H1 (cell line): ENCODE measurements around the gene TSSK6. TPM values are rescaled to one million over a fixed set of nuclear protein-coding genes. Genes with fewer than 3 reads are reported as not detected.

Experiments used
- CTCF ChIA-PET: fragments of 300-600 bp; sonication (Branson Sonifier 250); formaldehyde crosslinking; loops from one replicate; lab custom pipeline; 2021; ENCODE audit not compliant: partially characterized antibody; lab: Charles Lee
- POLR2A ChIA-PET: fragments of 300-600 bp; sonication (Branson Sonifier 250); formaldehyde crosslinking; loops from one replicate; lab custom pipeline; 2021; ENCODE audit warnings: inconsistent platforms; ENCODE audit not compliant: partially characterized antibody; lab: Charles Lee
- DNase-seq, 2 experiments: peaks; one replicate each; pipeline versions ENCODE4 v3.0.0 to v3.0.0-alpha.2; 2010 to 2022; ENCODE audit warnings: low spot score in 2 of 2, low read depth in 1 of 2, mixed read lengths in 1 of 2
- FAIRE-seq: peaks from 2 replicates; lab custom pipeline; 2011; peaks lifted over from hg19 to GRCh38; lab: Jason Lieb, UNC
- H2AFZ ChIP-seq: 2 replicates; pipeline ENCODE4 v1.8.1; 2012; ENCODE audit warnings: low read length, inconsistent platforms
- H2AK5ac ChIP-seq: 2 replicates; pipeline ENCODE4 v1.6.1; 2013; ENCODE audit warnings: low read depth, low read length
- H2BK120ac ChIP-seq: replicated peaks from 2 replicates; pipeline ENCODE3; 2013; ENCODE audit warnings: low read depth, low read length, inconsistent platforms
- H2BK12ac ChIP-seq: 2 replicates; pipeline ENCODE4 v1.6.1; 2013; ENCODE audit warnings: low read depth, low read length
- H2BK15ac ChIP-seq: 2 replicates; pipeline ENCODE4 v1.6.1; 2013; ENCODE audit warnings: low read length
- H2BK20ac ChIP-seq: 2 replicates; pipeline ENCODE4 v1.6.1; 2013; ENCODE audit warnings: low read length
- H2BK5ac ChIP-seq: 2 replicates; pipeline ENCODE4 v1.6.1; 2013; ENCODE audit warnings: low read depth, low read length
- H3K14ac ChIP-seq: 2 replicates; pipeline ENCODE4 v1.6.1; 2013; ENCODE audit warnings: inconsistent platforms; ENCODE audit not compliant: insufficient read length
- H3K18ac ChIP-seq: 2 replicates; pipeline ENCODE4 v1.6.1; 2013; ENCODE audit warnings: low read length; ENCODE audit errors: extremely low read depth
- H3K23ac ChIP-seq: 2 replicates; pipeline ENCODE4 v1.6.1; 2013; ENCODE audit warnings: inconsistent platforms; ENCODE audit not compliant: insufficient read length
- H3K23me2 ChIP-seq: 2 replicates; pipeline ENCODE4 v1.6.1; 2013; ENCODE audit warnings: low read depth, low read length
- H3K27ac ChIP-seq: 2 replicates; pipeline ENCODE4 v1.6.1; 2011; ENCODE audit warnings: low read depth, low read length, inconsistent platforms
- H3K27me3 ChIP-seq, 4 experiments: replicated peaks in 1 of 4; 1 replicate in 1 of 4; 2 replicates in 3 of 4; pipeline versions ENCODE4 v1.6.1 to v1.8.1; 2011 to 2013; ENCODE audit warnings: low read length in 3 of 4, mild to moderate bottlenecking in 3 of 4, inconsistent platforms in 2 of 4, mixed read lengths in 2 of 4, moderate library complexity in 1 of 4; ENCODE audit not compliant: control insufficient read depth in 3 of 4, insufficient read depth in 3 of 4; ENCODE audit errors: extremely low read depth in 1 of 4
- H3K36me3 ChIP-seq, 4 experiments: 2 replicates each; pipeline versions ENCODE4 v1.6.1 to v1.8.1; 2011 to 2013; ENCODE audit warnings: mild to moderate bottlenecking in 4 of 4, low read length in 3 of 4, moderate library complexity in 2 of 4, control low read depth in 1 of 4, inconsistent platforms in 1 of 4; ENCODE audit not compliant: insufficient read depth in 4 of 4, control insufficient read depth in 2 of 4
- H3K4ac ChIP-seq: replicated peaks from 2 replicates; pipeline ENCODE3; 2013; ENCODE audit warnings: low read length, low read depth, mixed read lengths, inconsistent platforms; ENCODE audit not compliant: insufficient read length
- H3K4me1 ChIP-seq, 4 experiments: replicated peaks in 1 of 4; 1 replicate in 1 of 4; 2 replicates in 3 of 4; pipeline versions ENCODE4 v1.6.1 to v1.8.1; 2011 to 2013; ENCODE audit warnings: low read length in 3 of 4, inconsistent platforms in 2 of 4, mixed read lengths in 1 of 4; ENCODE audit not compliant: insufficient read depth in 4 of 4, control insufficient read depth in 3 of 4
- H3K4me2 ChIP-seq, 2 experiments: 2 replicates each; pipeline versions ENCODE4 v1.6.1 to v1.8.1; 2011 to 2013; ENCODE audit warnings: low read depth in 2 of 2, low read length in 2 of 2, control low read depth in 1 of 2, inconsistent platforms in 1 of 2, mild to moderate bottlenecking in 1 of 2; ENCODE audit not compliant: insufficient read depth in 1 of 2
- H3K4me3 ChIP-seq, 4 experiments: fragments of 200-600, 300-600 bp in 1 of 4; sonication (generic), shearing (Covaris generic), sonication (Bioruptor Twin) in 1 of 4; 2 replicates each; pipeline versions ENCODE4 v1.5.1 to v1.8.1; 2011 to 2016; ENCODE audit warnings: low read length in 4 of 4, low read depth in 3 of 4, control low read depth in 2 of 4, inconsistent platforms in 2 of 4, mild to moderate bottlenecking in 2 of 4, mixed read lengths in 1 of 4, moderate library complexity in 1 of 4; ENCODE audit not compliant: insufficient read depth in 2 of 4; ENCODE audit errors: extremely low read depth in 1 of 4
- H3K56ac ChIP-seq: replicated peaks from 2 replicates; pipeline ENCODE3; 2013; ENCODE audit warnings: low read depth, mild to moderate bottlenecking, mixed read lengths, low read length, inconsistent platforms; ENCODE audit not compliant: insufficient read length
- H3K79me1 ChIP-seq: 2 replicates; pipeline ENCODE4 v1.6.1; 2013; ENCODE audit warnings: low read depth, low read length, control low read depth
- H3K79me2 ChIP-seq, 2 experiments: 2 replicates each; pipeline versions ENCODE4 v1.6.1 to v1.8.1; 2012 to 2013; ENCODE audit warnings: low read length in 2 of 2, mild to moderate bottlenecking in 2 of 2, inconsistent platforms in 1 of 2; ENCODE audit not compliant: insufficient read depth in 2 of 2, control insufficient read depth in 1 of 2
- H3K9ac ChIP-seq, 4 experiments: replicated peaks in 1 of 4; 1 replicate in 1 of 4; 2 replicates in 3 of 4; pipeline versions ENCODE4 v1.6.1 to v1.8.1; 2011 to 2013; ENCODE audit warnings: low read depth in 3 of 4, low read length in 3 of 4, control low read depth in 2 of 4, mild to moderate bottlenecking in 2 of 4, moderate library complexity in 2 of 4, inconsistent platforms in 1 of 4; ENCODE audit errors: extremely low read depth in 1 of 4
- H3K9me3 ChIP-seq, 2 experiments: 2 replicates each; pipeline versions ENCODE4 v1.6.1 to v1.8.1; 2012 to 2013; ENCODE audit warnings: mild to moderate bottlenecking in 2 of 2, moderate library complexity in 2 of 2, control low read depth in 1 of 2, inconsistent platforms in 1 of 2, low read depth in 1 of 2, low read length in 1 of 2, mixed read lengths in 1 of 2; ENCODE audit not compliant: insufficient read depth in 2 of 2
- H4K20me1 ChIP-seq, 2 experiments: replicated peaks in 1 of 2; 2 replicates each; pipeline versions ENCODE3 to v1.8.1; 2011 to 2013; ENCODE audit warnings: inconsistent platforms in 2 of 2, low read length in 2 of 2, mild to moderate bottlenecking in 1 of 2; ENCODE audit not compliant: insufficient read depth in 2 of 2, control insufficient read depth in 1 of 2
- H4K5ac ChIP-seq: 2 replicates; pipeline ENCODE4 v1.6.1; 2013; ENCODE audit warnings: low read length, low read depth, mixed read lengths, inconsistent platforms; ENCODE audit not compliant: insufficient read length
- H4K8ac ChIP-seq: 2 replicates; pipeline ENCODE4 v1.8.0; 2013; ENCODE audit warnings: mild to moderate bottlenecking, moderate library complexity, low read length, inconsistent platforms; ENCODE audit not compliant: insufficient read depth; ENCODE audit errors: extremely low read depth
- H4K91ac ChIP-seq: replicated peaks from 2 replicates; pipeline ENCODE3; 2013; ENCODE audit warnings: low read length, mixed read lengths, inconsistent platforms; ENCODE audit not compliant: insufficient read length
- ATF2 ChIP-seq: IDR thresholded peaks from 2 replicates; pipeline ENCODE4 v1.6.1; 2012; ENCODE audit warnings: low read length, inconsistent platforms
- CHD1 ChIP-seq: IDR thresholded peaks from 2 replicates; pipeline ENCODE4 v1.6.1; 2012; ENCODE audit warnings: low read depth, low read length, improper control_type of control experiment
- GTF2F1 ChIP-seq: IDR thresholded peaks from 2 replicates; pipeline ENCODE4 v1.6.1; 2012; ENCODE audit warnings: low read depth, low read length, improper control_type of control experiment, borderline replicate concordance
- POLR2AphosphoS5 ChIP-seq: IDR thresholded peaks from 2 replicates; pipeline ENCODE4 v1.6.1; 2011; ENCODE audit warnings: low read depth, low read length
- SIN3A ChIP-seq, 2 experiments: IDR thresholded peaks in 1 of 2; conservative IDR thresholded peaks in 1 of 2; 2 replicates each; pipeline ENCODE4 v1.6.1; 2011 to 2012; ENCODE audit warnings: low read length in 2 of 2, improper control_type of control experiment in 1 of 2, low read depth in 1 of 2, mild to moderate bottlenecking in 1 of 2
- WGBS, 2 experiments: shearing (Covaris generic) in 1 of 2; methylation state at CpG; one replicate each; pipeline versions ENCODE4 v1.1.6 to v1.1.7; 2013 to 2015; ENCODE audit warnings: low lambda C conversion rate in 2 of 2, mixed read lengths in 2 of 2, inconsistent platforms in 1 of 2, low coverage in 1 of 2, missing lambda C conversion rate in 1 of 2; ENCODE audit not compliant: insufficient replicate concordance in 2 of 2, insufficient coverage in 1 of 2, insufficient read length in 1 of 2; ENCODE audit errors: extremely low coverage in 1 of 2, missing lambda C conversion rate in 1 of 2; 5-methylcytosine and 5-hydroxymethylcytosine counted together
- polyA plus RNA-seq, 7 experiments: library from polyadenylated mRNA; depleted of rRNA in 3 of 7; stranded (reverse) in 5 of 7; unstranded in 2 of 7; fragments of >200 nt in 5 of 7; fragments of 200-250 nt in 2 of 7; gene quantifications; 1 replicate in 5 of 7; 2 replicates in 1 of 7; 4 replicates in 1 of 7; pipeline versions ENCODE4 v1.2.1 to v1.2.3, GENCODE V29; 2011 to 2013; ENCODE audit warnings: missing spikeins in 2 of 7, mixed read lengths in 2 of 7
- total RNA-seq: library from RNA; stranded (reverse); fragmentation: NEBNext Ultra II Directional; extraction: Animal tissue kit (Norgen Biotek cat#: 25700); gene quantifications from 2 replicates; pipeline ENCODE4 v1.2.1, GENCODE V29; 2021

TSSK6 gene
- total and polyA plus RNA-seq, 2 of the 8 experiments (the other 6 are each of a cell fraction or from before 2014, with no cell fraction given), result 3.6 to 7.8 TPM

GRCh38 chr19:19530889-19531288 is 15.5 kb upstream of the TSSK6 start:
- H3K4me3 ChIP-seq, result no peak overlapping the region
- H2BK15ac ChIP-seq, result no peak overlapping the region
- H4K8ac ChIP-seq, result no peak overlapping the region
- H3K23me2 ChIP-seq, result no peaks in the 10 kb centered on the region
- peak; percentile 35; the same call in 1 of the 2 replicates for TF ChIP-seq POLR2AphosphoS5
- TF ChIP-seq CHD1, result no peak
- TF ChIP-seq SIN3A (conservative IDR thresholded peaks at IDR 0.05 in 1 of 2, IDR thresholded peaks at IDR 0.05 in 1 of 2; ENCODE audit: low read depth in 1 of 2, low read length in 2 of 2), result no peak
- no peak for TF ChIP-seq GTF2F1
- no peak for TF ChIP-seq ATF2
- H2BK12ac ChIP-seq, result no peak overlapping the region
- H3K56ac ChIP-seq, result no peak overlapping the region
- H3K4ac ChIP-seq, result no peak overlapping the region
- H2AFZ ChIP-seq, result no peak overlapping the region
- H3K18ac ChIP-seq, result no peak overlapping the region
- no peak for DNase-seq
- ChIA-PET POLR2A (interaction anchor here (0.6 to 3.5 kb wide), 9 partner anchors 10 to 452 kb away, joined by 3 to 34 read pairs (median 4); partner anchors contain the start of genes GATAD2A, GMIP, LPAR2 and NDUFA13), CTCF (interaction anchor here (0.5 to 6.7 kb wide), 15 partner anchors 9 to 1992 kb away, joined by 3 to 181 read pairs (median 5); partner anchors contain the start of genes GMIP and TSSK6)
- H3K36me3 ChIP-seq, result peaks cover 0 to 23% (median 10%) of the 10 kb centered on the region in 4 experiments; a peak in 6 of 8 replicates
- no peak overlapping the region for H2BK5ac ChIP-seq
- H3K27ac ChIP-seq, result no peak overlapping the region
- WGBS, 2 experiments, result 92% methylated on average over 4 of the region's 4 CpGs; no CpG with 5 or more reads in 1 of the 2 experiments
- H3K27me3 ChIP-seq, result no peaks in the 10 kb centered on the region; a peak in 1 of 7 replicates
- H3K79me2 ChIP-seq, result no peaks in the 10 kb centered on the region
- H3K9ac ChIP-seq, result no peak overlapping the region
- no peak overlapping the region for H2BK20ac ChIP-seq
- H3K9me3 ChIP-seq, result no peaks in the 10 kb centered on the region
- no peak overlapping the region for H4K91ac ChIP-seq
- FAIRE-seq, result no peak
- H3K4me1 ChIP-seq, result peaks cover 0 to 3% (median 3%) of the 10 kb centered on the region in 4 experiments; a peak in 3 of 7 replicates
- H3K4me2 ChIP-seq, result no peak overlapping the region
- no peak overlapping the region for H3K23ac ChIP-seq
- H3K79me1 ChIP-seq, result no peaks in the 10 kb centered on the region
- no peak overlapping the region for H4K5ac ChIP-seq
- no peak overlapping the region for H3K14ac ChIP-seq
- H2AK5ac ChIP-seq, result no peak overlapping the region
- H4K20me1 ChIP-seq, result peaks cover 3 to 25% of the 10 kb centered on the region in 2 experiments
- no peak overlapping the region for H2BK120ac ChIP-seq
